ENCODE measurements around the gene UBA6.
"Not testable (repeated sequence)": the region's sequence is repeated elsewhere in the genome, so short reads cannot be mapped to it uniquely, and the experiment has no call there.

UBA6 gene

GRCh38 chr4:67713529-67714247, 12.7 kb upstream of the UBA6 start:
- no peak for DNase-seq

- DNase-seq = no peak
Measured at GRCh38 chr4:67712650-67713528, 11.9 kb upstream of the UBA6 start.

GRCh38 chr4:67712000-67712625, 11.2 kb upstream of the UBA6 start:
- no peak for DNase-seq

GRCh38 chr4:67706682-67707081, 5.7 kb upstream of the UBA6 start:
- not testable (repeated sequence) for DNase-seq

GRCh38 chr4:67704843-67705242, 3.9 kb upstream of the UBA6 start:
- DNase-seq = no peak

- no peak for DNase-seq
Measured at GRCh38 chr4:67702166-67702565, 1.2 kb upstream of the UBA6 start.

- no peak for DNase-seq
Measured at GRCh38 chr4:67701517-67701850, 529 bp upstream of the UBA6 start.

GRCh38 chr4:67700116-67700737, 728 bp downstream of the UBA6 start:
- DNase-seq = no peak

GRCh38 chr4:67699603-67700002, 1.4 kb downstream of the UBA6 start:
- DNase-seq = no peak

GRCh38 chr4:67697860-67698687, 2.9 kb downstream of the UBA6 start:
- DNase-seq = no peak

- DNase-seq = no peak
Measured at GRCh38 chr4:67696061-67696460, 4.9 kb downstream of the UBA6 start.

- DNase-seq = no peak
Measured at GRCh38 chr4:67694662-67695061, 6.3 kb downstream of the UBA6 start.

GRCh38 chr4:67691328-67691727, 9.6 kb downstream of the UBA6 start:
- DNase-seq = no peak

GRCh38 chr4:67687636-67688035, 13.3 kb downstream of the UBA6 start:
- DNase-seq = no peak

GRCh38 chr4:67685532-67685859, 15.5 kb downstream of the UBA6 start:
- DNase-seq = no peak

GRCh38 chr4:67684839-67685531, 16.0 kb downstream of the UBA6 start:
- no peak for DNase-seq

- no peak for DNase-seq
Measured at GRCh38 chr4:67682266-67682665, 18.7 kb downstream of the UBA6 start.

GRCh38 chr4:67680581-67681222, 20.3 kb downstream of the UBA6 start:
- DNase-seq = no peak

GRCh38 chr4:67678612-67679011, 22.3 kb downstream of the UBA6 start:
- DNase-seq = no peak

GRCh38 chr4:67674098-67674497, 26.9 kb downstream of the UBA6 start:
- no peak for DNase-seq

- no peak for DNase-seq
Measured at GRCh38 chr4:67668315-67668714, 32.6 kb downstream of the UBA6 start.

- no peak for DNase-seq
Measured at GRCh38 chr4:67660418-67660817, 40.5 kb downstream of the UBA6 start.

Data from NK-92 treated with Interleukin-12 subunit alpha and Interleukin-12 subunit beta, amount 100 ng/mL, for 24 hours (cell line).